Mammary epithelial cell (primary cell): Measurements from ENCODE around the gene RSBN1L.

Experiments used
- CTCF ChIP-seq, 2 donors: IDR thresholded peaks in 1 of 2; conservative IDR thresholded peaks in 1 of 2; 2 replicates each; pipeline ENCODE4 v1.5.1; 2011 to 2012; ENCODE audit warnings: inconsistent platforms in 2 of 2, low read length in 2 of 2, mild to moderate bottlenecking in 2 of 2, control low read depth in 1 of 2, low read depth in 1 of 2; ENCODE audit not compliant: insufficient read depth in 1 of 2; ENCODE audit errors: extremely low read depth in 1 of 2
- EZH2 ChIP-seq: IDR thresholded peaks from 2 replicates; pipeline ENCODE4 v1.6.1; 2012; ENCODE audit warnings: low read length, inconsistent platforms, borderline replicate concordance

- no peak for TF ChIP-seq CTCF (conservative IDR thresholded peaks at IDR 0.05 in 1 of 2, IDR thresholded peaks at IDR 0.05 in 1 of 2; ENCODE audit: extremely low read depth in 1 of 2, insufficient read depth in 1 of 2, low read depth in 1 of 2, low read length in 2 of 2)
- TF ChIP-seq EZH2: no peak
Observed at GRCh38 chr7:77808517-77808916, 112.3 kb downstream of the RSBN1L start.
